ENCODE results near the gene VAV2. TPM values are rescaled to one million over a fixed set of nuclear protein-coding genes. Genes with fewer than 3 reads are reported as not detected.

The VAV2 gene
- total and polyA plus RNA-seq, 12 donors = 2.9 to 7.1 (median 5.0) TPM

- Histone ChIP-seq H3K9me3 (no peaks in the 10 kb centered on the region), H3K4me3 (no peak overlapping the region), H3K27ac (no peak overlapping the region), H3K27me3 (peaks cover 0 to 57% (median 27%) of the 10 kb centered on the region in 7 donors), H3K4me1 (peaks cover 0 to 3% (median 0%) of the 10 kb centered on the region in 9 donors), H3K36me3 (no peaks in the 10 kb centered on the region)
- WGBS, 2 donors = 68 to 73% methylated on average over 30 of the region's 30 CpGs
- no peak for DNase-seq
- peak in 3 of 8 donors; percentile 41 to 60 (median 44) for ATAC-seq
- TF ChIP-seq CTCF (IDR thresholded peaks at IDR 0.05) = no peak
- intact Hi-C loops (cut with DNase I) = no loop called here
Observed at GRCh38 chr9:133731876-133732638, 260.1 kb downstream of the VAV2 start.

GRCh38 chr9:133730994-133731715 lies 261.0 kb downstream of the VAV2 start:
- Histone ChIP-seq H3K9me3 (no peaks in the 10 kb centered on the region), H3K4me1 (no peaks in the 10 kb centered on the region), H3K27ac (no peak overlapping the region), H3K4me3 (no peak overlapping the region), H3K27me3 (peaks cover 0 to 61% (median 32%) of the 10 kb centered on the region in 7 donors), H3K36me3 (no peaks in the 10 kb centered on the region)
- intact Hi-C loops (cut with DNase I) = no loop called here
- WGBS, 2 donors = 88 to 90% methylated on average over 27 of the region's 27 CpGs
- ATAC-seq = no peak
- no peak for TF ChIP-seq CTCF (IDR thresholded peaks at IDR 0.05)
- DNase-seq = no peak

- DNase-seq (no peak), ATAC-seq (no peak)
- Histone ChIP-seq H3K27me3 (peaks cover 0 to 57% (median 30%) of the 10 kb centered on the region in 7 donors), H3K27ac (no peak overlapping the region), H3K9me3 (no peaks in the 10 kb centered on the region), H3K4me1 (no peaks in the 10 kb centered on the region), H3K36me3 (no peaks in the 10 kb centered on the region), H3K4me3 (no peak overlapping the region)
- intact Hi-C loops (cut with DNase I) = loop anchor here in 7 of 10 donors (5.0 to 10.0 kb wide), 5 partner anchors 115 to 325 kb away; partner anchors contain the start of gene ADAMTSL2 (in 2 of the 7)
- WGBS, 2 donors = 76 to 85% methylated on average over 19 of the region's 19 CpGs
- TF ChIP-seq CTCF (IDR thresholded peaks at IDR 0.05) = no peak
Observed at GRCh38 chr9:133729617-133730281, 262.4 kb downstream of the VAV2 start.
